ENCODE data around the gene AJAP1.

The AJAP1 gene

DNA sequence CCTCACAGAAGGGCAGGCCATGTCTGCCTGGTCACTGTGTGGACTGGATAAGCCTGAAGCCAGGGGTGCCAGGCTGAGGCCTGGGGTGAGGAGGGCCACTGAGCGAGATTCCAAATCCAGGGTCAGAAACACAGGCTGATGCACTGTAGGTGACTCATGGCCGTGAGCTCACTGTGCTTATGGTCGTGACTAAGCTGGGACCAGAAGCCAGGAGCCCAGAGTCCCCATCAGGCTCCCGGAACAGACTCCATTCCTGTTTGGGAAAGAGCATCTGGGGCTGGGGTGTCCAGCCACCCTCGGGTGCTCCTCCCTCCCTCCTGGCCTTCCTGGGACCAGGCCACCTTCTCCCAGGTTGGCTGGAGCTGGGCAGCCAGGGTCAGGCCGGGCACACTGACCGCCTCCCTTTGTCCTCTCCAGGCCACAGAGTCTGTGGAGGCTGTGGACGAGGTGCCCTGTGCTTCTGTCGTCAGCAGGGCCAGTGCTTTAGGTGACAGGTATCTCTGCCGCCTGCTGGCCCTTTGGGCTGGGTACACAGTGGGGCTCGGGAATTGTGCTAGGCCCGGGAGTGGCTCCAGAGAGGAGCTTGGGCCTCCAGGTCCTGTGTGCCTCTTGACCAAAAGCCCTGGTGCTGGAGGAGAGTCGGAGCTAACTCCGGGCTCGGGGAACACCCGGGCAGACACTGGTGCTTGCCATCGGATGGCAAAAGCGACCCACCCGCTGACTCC, 36.7 kb downstream of the AJAP1 start:
- H3K4me3 ChIP-seq (ENCODE audit: low read depth, low read length): no peak overlapping the region
- TF ChIP-seq, protein P1, sequence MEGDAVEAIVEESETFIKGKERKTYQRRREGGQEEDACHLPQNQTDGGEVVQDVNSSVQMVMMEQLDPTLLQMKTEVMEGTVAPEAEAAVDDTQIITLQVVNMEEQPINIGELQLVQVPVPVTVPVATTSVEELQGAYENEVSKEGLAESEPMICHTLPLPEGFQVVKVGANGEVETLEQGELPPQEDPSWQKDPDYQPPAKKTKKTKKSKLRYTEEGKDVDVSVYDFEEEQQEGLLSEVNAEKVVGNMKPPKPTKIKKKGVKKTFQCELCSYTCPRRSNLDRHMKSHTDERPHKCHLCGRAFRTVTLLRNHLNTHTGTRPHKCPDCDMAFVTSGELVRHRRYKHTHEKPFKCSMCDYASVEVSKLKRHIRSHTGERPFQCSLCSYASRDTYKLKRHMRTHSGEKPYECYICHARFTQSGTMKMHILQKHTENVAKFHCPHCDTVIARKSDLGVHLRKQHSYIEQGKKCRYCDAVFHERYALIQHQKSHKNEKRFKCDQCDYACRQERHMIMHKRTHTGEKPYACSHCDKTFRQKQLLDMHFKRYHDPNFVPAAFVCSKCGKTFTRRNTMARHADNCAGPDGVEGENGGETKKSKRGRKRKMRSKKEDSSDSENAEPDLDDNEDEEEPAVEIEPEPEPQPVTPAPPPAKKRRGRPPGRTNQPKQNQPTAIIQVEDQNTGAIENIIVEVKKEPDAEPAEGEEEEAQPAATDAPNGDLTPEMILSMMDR (IDR thresholded peaks at IDR 0.05; ENCODE audit: low read depth, low read length): no peak

GRCh38 chr1:4691766-4692405, 37.5 kb downstream of the AJAP1 start:
- TF ChIP-seq, protein P1 (IDR thresholded peaks at IDR 0.05; ENCODE audit: low read depth, low read length): no peak
- H3K4me3 ChIP-seq (ENCODE audit: low read depth, low read length): no peak overlapping the region

GRCh38 chr1:4692437-4692836, 38.0 kb downstream of the AJAP1 start:
- TF ChIP-seq, protein P1 (IDR thresholded peaks at IDR 0.05; ENCODE audit: low read depth, low read length): no peak
- H3K4me3 ChIP-seq (ENCODE audit: low read depth, low read length): no peak overlapping the region

DNA sequence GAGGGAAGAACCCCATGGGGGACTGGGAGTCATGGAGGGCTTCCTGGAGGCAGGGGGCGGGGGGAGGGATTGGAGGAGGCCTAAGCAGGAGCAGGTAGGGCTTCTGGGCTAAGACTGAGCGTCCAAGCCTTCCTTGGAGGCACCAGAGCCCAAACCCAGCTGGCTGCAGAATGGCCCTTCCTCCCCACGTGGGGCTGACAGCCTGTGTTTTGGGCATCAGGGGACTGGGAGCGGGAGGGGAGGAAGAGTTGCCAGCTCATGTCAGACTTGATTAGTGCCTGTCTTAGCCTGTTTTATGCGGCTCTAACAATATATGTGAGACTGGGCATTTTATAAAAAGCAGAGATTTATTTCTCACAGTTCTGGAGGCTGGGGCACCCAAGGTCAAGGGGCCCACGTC, 38.9 kb downstream of the AJAP1 start:
- TF ChIP-seq, protein P1 (IDR thresholded peaks at IDR 0.05; ENCODE audit: low read depth, low read length): no peak
- no peak overlapping the region for H3K4me3 ChIP-seq (ENCODE audit: low read depth, low read length)

- TF ChIP-seq, protein P1 (IDR thresholded peaks at IDR 0.05; ENCODE audit: low read depth, low read length): no peak
- no peak overlapping the region for H3K4me3 ChIP-seq (ENCODE audit: low read depth, low read length)
Measured at GRCh38 chr1:4693891-4694290, 39.5 kb downstream of the AJAP1 start.

DNA sequence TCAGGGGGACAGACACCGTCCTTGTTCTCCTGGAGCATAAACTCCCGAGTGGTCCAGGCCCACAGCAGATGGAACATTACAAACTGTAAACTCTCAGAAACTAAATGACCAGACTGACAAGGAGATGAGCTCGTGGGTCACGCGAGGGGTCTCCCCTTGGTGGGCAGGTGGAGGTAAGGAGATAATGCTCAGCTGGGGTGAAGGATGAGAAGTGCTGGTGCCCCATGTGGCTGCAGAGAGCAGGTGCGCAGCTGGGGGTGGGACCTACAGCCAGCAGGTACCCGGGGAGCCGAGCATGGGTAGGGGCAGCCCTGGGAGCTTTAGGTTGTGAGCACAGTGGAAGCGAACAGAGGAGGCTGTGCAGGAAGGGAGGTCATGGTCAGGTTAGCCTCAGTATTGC, 40.1 kb downstream of the AJAP1 start:
- TF ChIP-seq, protein P1 (IDR thresholded peaks at IDR 0.05; ENCODE audit: low read depth, low read length): no peak

GRCh38 chr1:4695241-4695640, 40.8 kb downstream of the AJAP1 start:
- H3K4me3 ChIP-seq (ENCODE audit: low read depth, low read length): no peak overlapping the region
- TF ChIP-seq, protein P1 (IDR thresholded peaks at IDR 0.05; ENCODE audit: low read depth, low read length): no peak

More for the DNA sequence above, 40.1 kb downstream of the AJAP1 start:
- H3K4me3 ChIP-seq (ENCODE audit: low read depth, low read length): no peak overlapping the region
